ENCODE measurements around the gene APOL3.

Gene APOL3

GRCh38 chr22:36197065-36197440 lies 36.5 kb upstream of the APOL3 start:
- DNase-seq (ENCODE audit: low spot score) (no peak), ATAC-seq (ENCODE audit: low read depth) (no peak)
- Histone ChIP-seq H3K36me3 (ENCODE audit: low read depth) (no peaks in the 10 kb centered on the region), H3K27me3 (ENCODE audit: insufficient read depth, poor library complexity, severe bottlenecking) (no peaks in the 10 kb centered on the region), H3K4me3 (ENCODE audit: severe bottlenecking) (no peak overlapping the region), H3K4me1 (ENCODE audit: insufficient read depth, poor library complexity, severe bottlenecking) (no peaks in the 10 kb centered on the region), H3K9me3 (ENCODE audit: severe bottlenecking) (no peaks in the 10 kb centered on the region), H3K27ac (ENCODE audit: poor library complexity, severe bottlenecking) (no peak overlapping the region)
- TF ChIP-seq, protein P1, sequence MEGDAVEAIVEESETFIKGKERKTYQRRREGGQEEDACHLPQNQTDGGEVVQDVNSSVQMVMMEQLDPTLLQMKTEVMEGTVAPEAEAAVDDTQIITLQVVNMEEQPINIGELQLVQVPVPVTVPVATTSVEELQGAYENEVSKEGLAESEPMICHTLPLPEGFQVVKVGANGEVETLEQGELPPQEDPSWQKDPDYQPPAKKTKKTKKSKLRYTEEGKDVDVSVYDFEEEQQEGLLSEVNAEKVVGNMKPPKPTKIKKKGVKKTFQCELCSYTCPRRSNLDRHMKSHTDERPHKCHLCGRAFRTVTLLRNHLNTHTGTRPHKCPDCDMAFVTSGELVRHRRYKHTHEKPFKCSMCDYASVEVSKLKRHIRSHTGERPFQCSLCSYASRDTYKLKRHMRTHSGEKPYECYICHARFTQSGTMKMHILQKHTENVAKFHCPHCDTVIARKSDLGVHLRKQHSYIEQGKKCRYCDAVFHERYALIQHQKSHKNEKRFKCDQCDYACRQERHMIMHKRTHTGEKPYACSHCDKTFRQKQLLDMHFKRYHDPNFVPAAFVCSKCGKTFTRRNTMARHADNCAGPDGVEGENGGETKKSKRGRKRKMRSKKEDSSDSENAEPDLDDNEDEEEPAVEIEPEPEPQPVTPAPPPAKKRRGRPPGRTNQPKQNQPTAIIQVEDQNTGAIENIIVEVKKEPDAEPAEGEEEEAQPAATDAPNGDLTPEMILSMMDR (IDR thresholded peaks at IDR 0.05; ENCODE audit: poor library complexity, severe bottlenecking) = no peak

DNA sequence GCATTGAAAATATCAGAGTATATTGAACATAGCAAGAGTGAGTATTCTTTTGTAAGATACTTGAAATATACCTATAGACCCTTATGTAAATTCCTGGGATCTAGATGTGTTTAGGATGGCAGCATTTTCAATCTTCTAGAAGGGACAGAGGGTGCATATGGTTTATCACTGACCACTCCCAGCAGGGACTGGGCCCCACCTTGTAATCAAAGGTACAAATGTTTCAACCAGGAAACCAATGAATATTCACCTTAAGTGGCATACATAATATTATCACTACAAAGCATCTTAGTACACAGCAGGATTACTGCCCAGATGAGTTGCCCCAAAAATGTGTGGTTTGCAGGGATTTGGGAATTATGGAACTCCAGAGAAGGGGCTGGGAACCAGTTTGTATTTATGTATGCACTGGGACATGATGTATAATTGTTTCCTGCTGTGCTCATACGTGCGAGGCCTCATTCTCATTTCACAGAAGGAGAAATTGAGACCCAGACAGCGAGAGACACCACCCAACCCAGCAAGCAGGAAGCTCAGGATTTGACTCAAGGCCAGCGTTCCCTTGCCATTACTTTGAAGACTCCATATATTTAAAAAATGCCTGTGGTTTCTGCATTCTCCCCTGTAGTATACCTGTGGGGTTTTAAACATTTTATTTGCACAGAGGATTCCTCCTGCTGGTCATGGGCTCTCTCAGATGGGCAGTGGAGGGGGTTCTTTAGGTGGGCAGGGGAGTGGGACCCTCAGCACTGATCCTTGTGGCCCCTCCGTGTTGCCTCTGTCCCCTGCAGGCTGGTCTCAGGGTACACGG lies 35.9 kb upstream of the APOL3 start:
- DNase-seq (ENCODE audit: low spot score) (no peak), ATAC-seq (ENCODE audit: low read depth) (no peak)
- no peaks in the 10 kb centered on the region for H3K9me3 ChIP-seq (ENCODE audit: severe bottlenecking)
- TF ChIP-seq, protein P1 (IDR thresholded peaks at IDR 0.05; ENCODE audit: poor library complexity, severe bottlenecking) = no peak
- no peak overlapping the region for H3K27ac ChIP-seq (ENCODE audit: poor library complexity, severe bottlenecking)
- H3K27me3 ChIP-seq (ENCODE audit: insufficient read depth, poor library complexity, severe bottlenecking) = no peaks in the 10 kb centered on the region
- H3K4me1 ChIP-seq (ENCODE audit: insufficient read depth, poor library complexity, severe bottlenecking) = no peaks in the 10 kb centered on the region
- no peak overlapping the region for H3K4me3 ChIP-seq (ENCODE audit: severe bottlenecking)
- no peaks in the 10 kb centered on the region for H3K36me3 ChIP-seq (ENCODE audit: low read depth)

GRCh38 chr22:36194971-36195370 lies 34.4 kb upstream of the APOL3 start:
- H3K9me3 ChIP-seq (ENCODE audit: severe bottlenecking) = no peaks in the 10 kb centered on the region
- TF ChIP-seq, protein P1 (IDR thresholded peaks at IDR 0.05; ENCODE audit: poor library complexity, severe bottlenecking) = peak; percentile 69
- H3K4me3 ChIP-seq (ENCODE audit: severe bottlenecking) = no peak overlapping the region
- ATAC-seq (ENCODE audit: low read depth) = peak; percentile 68
- DNase-seq (ENCODE audit: low spot score) = no peak
- no peak overlapping the region for H3K27ac ChIP-seq (ENCODE audit: poor library complexity, severe bottlenecking)
- H3K36me3 ChIP-seq (ENCODE audit: low read depth) = no peaks in the 10 kb centered on the region
- H3K4me1 ChIP-seq (ENCODE audit: insufficient read depth, poor library complexity, severe bottlenecking) = no peaks in the 10 kb centered on the region
- H3K27me3 ChIP-seq (ENCODE audit: insufficient read depth, poor library complexity, severe bottlenecking) = no peaks in the 10 kb centered on the region

- Histone ChIP-seq H3K4me1 (ENCODE audit: insufficient read depth, poor library complexity, severe bottlenecking) (no peaks in the 10 kb centered on the region), H3K27me3 (ENCODE audit: insufficient read depth, poor library complexity, severe bottlenecking) (no peaks in the 10 kb centered on the region), H3K36me3 (ENCODE audit: low read depth) (no peaks in the 10 kb centered on the region), H3K4me3 (ENCODE audit: severe bottlenecking) (no peak overlapping the region), H3K9me3 (ENCODE audit: severe bottlenecking) (no peaks in the 10 kb centered on the region), H3K27ac (ENCODE audit: poor library complexity, severe bottlenecking) (no peak overlapping the region)
- TF ChIP-seq, protein P1 (IDR thresholded peaks at IDR 0.05; ENCODE audit: poor library complexity, severe bottlenecking) = no peak
- ATAC-seq (ENCODE audit: low read depth) (no peak), DNase-seq (ENCODE audit: low spot score) (no peak)
Measured at GRCh38 chr22:36194385-36194784, 33.8 kb upstream of the APOL3 start.

GRCh38 chr22:36193577-36193976 lies 33.0 kb upstream of the APOL3 start:
- DNase-seq (ENCODE audit: low spot score) (no peak), ATAC-seq (ENCODE audit: low read depth) (no peak)
- no peak overlapping the region for H3K27ac ChIP-seq (ENCODE audit: poor library complexity, severe bottlenecking)
- no peaks in the 10 kb centered on the region for H3K27me3 ChIP-seq (ENCODE audit: insufficient read depth, poor library complexity, severe bottlenecking)
- H3K9me3 ChIP-seq (ENCODE audit: severe bottlenecking) = no peaks in the 10 kb centered on the region
- TF ChIP-seq, protein P1 (IDR thresholded peaks at IDR 0.05; ENCODE audit: poor library complexity, severe bottlenecking) = no peak
- H3K4me3 ChIP-seq (ENCODE audit: severe bottlenecking) = no peak overlapping the region
- H3K4me1 ChIP-seq (ENCODE audit: insufficient read depth, poor library complexity, severe bottlenecking) = no peaks in the 10 kb centered on the region
- H3K36me3 ChIP-seq (ENCODE audit: low read depth) = no peaks in the 10 kb centered on the region

Measured in RWPE2 (cell line).